Hepatocyte (in vitro differentiated cells): Measurements from ENCODE around the gene SYT7. TPM values are rescaled to one million over a fixed set of nuclear protein-coding genes. Genes with fewer than 3 reads are reported as not detected.

Experiments
- DNase-seq: peaks from one replicate; pipeline ENCODE4 v3.0.0-alpha.2; 2016; ENCODE audit warnings: low spot score
- H2AFZ ChIP-seq: fragments of 200-600 bp; sonication (generic); 2 replicates; pipeline ENCODE4 v1.6.0; 2016; ENCODE audit warnings: antibody characterized with exemption, mild to moderate bottlenecking
- H3K27ac ChIP-seq: fragments of 200-600 bp; sonication (generic); 2 replicates; pipeline ENCODE4 v1.5.1; 2016; ENCODE audit warnings: mild to moderate bottlenecking
- H3K27me3 ChIP-seq: fragments of 200-600 bp; sonication (generic); 2 replicates; pipeline ENCODE4 v1.6.1; 2016
- H3K36me3 ChIP-seq: fragments of 200-600 bp; sonication (generic); replicated peaks from 2 replicates; pipeline ENCODE4 v1.5.1; 2016; ENCODE audit warnings: low read depth; ENCODE audit not compliant: insufficient read depth
- H3K4me1 ChIP-seq: fragments of 200-600 bp; sonication (generic); 2 replicates; pipeline ENCODE4 v1.5.1; 2016; ENCODE audit warnings: mild to moderate bottlenecking, moderate library complexity; ENCODE audit not compliant: insufficient read depth
- H3K4me2 ChIP-seq: fragments of 200-600 bp; sonication (generic); 2 replicates; pipeline ENCODE4 v1.6.0; 2016
- H3K4me3 ChIP-seq: fragments of 200-600 bp; sonication (generic); 2 replicates; pipeline ENCODE4 v1.5.1; 2016; ENCODE audit warnings: mild to moderate bottlenecking
- H3K79me2 ChIP-seq: fragments of 200-600 bp; sonication (generic); 2 replicates; pipeline ENCODE4 v1.6.0; 2017; ENCODE audit warnings: mild to moderate bottlenecking
- H3K9me2 ChIP-seq: fragments of 200-600 bp; sonication (generic); replicated peaks from 2 replicates; pipeline ENCODE4 v1.6.0; 2017; ENCODE audit warnings: mild to moderate bottlenecking; ENCODE audit not compliant: insufficient read depth
- H3K9me3 ChIP-seq: fragments of 200-600 bp; sonication (generic); 2 replicates; pipeline ENCODE4 v1.5.1; 2016; ENCODE audit warnings: low read depth, mild to moderate bottlenecking
- H4K20me1 ChIP-seq: fragments of 200-600 bp; sonication (generic); 2 replicates; pipeline ENCODE4 v1.6.0; 2016; ENCODE audit warnings: mild to moderate bottlenecking; ENCODE audit not compliant: insufficient read depth, poor library complexity, severe bottlenecking
- EZH2 ChIP-seq: fragments of 200-600 bp; sonication (generic); IDR thresholded peaks from 2 replicates; pipeline ENCODE4 v1.6.1; 2016; ENCODE audit warnings: antibody characterized with exemption, mild to moderate bottlenecking, borderline replicate concordance
- EZH2phosphoT487 ChIP-seq: fragments of 200-600 bp; sonication (generic); IDR thresholded peaks from one replicate; pipeline ENCODE4 v1.6.1; 2018; ENCODE audit warnings: antibody characterized with exemption, mild to moderate bottlenecking, low read depth, moderate library complexity; ENCODE audit not compliant: unreplicated experiment, severe bottlenecking
- WGBS: methylation state at CpG from one replicate; pipeline ENCODE4 v1.1.6; 2016; ENCODE audit warnings: low lambda C conversion rate; ENCODE audit errors: missing lambda C conversion rate; 5-methylcytosine and 5-hydroxymethylcytosine counted together
- polyA plus RNA-seq: library from polyadenylated mRNA; unstranded; fragments of >200 nt; fragmentation: Nextera tagmentation; extraction: Ambion mirVana; gene quantifications from 2 replicates; pipeline ENCODE4 v1.2.1, GENCODE V29; 2016
- total RNA-seq: library from RNA; depleted of rRNA; stranded (reverse); fragments of >200 nt; gene quantifications from 2 replicates; pipeline ENCODE4 v1.2.3, GENCODE V29; 2014
- TF ChIP-seq, protein P1 (sequence below): fragments of 200-600 bp; sonication (generic); IDR thresholded peaks from 2 replicates; pipeline ENCODE4 v1.5.1; 2016; ENCODE audit warnings: antibody characterized with exemption, mild to moderate bottlenecking; ENCODE audit not compliant: poor library complexity

Gene SYT7
- total and polyA plus RNA-seq, 2 experiments from 2014 or later: 11.3 to 15.5 TPM

DNA sequence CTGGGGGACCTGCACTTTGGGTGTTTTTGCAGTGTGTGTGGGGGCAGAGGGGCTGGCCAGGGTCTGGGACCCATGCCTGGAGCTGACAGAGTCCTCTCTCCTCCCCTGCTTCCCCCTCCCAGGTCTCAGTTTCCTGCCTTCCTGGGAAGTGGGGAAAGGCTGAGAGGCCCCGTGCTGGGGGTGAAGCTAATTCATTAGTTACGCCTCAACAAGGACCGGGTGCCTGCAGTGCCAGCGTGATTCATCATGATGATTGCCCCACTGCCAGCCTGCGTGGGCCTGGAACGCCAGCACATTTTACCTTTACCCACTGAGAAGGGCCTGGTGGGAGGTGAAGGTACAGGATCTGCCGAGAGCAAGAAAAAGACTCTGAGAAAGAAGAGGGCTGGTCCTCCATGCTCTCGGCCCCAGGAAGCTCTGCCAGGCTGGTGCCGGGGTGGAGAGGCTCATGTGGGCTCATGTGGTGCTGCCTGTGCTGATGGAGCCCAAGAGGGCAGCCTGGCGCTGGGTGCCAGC is 75.2 kb downstream of the SYT7 start:
- TF ChIP-seq, protein P1, sequence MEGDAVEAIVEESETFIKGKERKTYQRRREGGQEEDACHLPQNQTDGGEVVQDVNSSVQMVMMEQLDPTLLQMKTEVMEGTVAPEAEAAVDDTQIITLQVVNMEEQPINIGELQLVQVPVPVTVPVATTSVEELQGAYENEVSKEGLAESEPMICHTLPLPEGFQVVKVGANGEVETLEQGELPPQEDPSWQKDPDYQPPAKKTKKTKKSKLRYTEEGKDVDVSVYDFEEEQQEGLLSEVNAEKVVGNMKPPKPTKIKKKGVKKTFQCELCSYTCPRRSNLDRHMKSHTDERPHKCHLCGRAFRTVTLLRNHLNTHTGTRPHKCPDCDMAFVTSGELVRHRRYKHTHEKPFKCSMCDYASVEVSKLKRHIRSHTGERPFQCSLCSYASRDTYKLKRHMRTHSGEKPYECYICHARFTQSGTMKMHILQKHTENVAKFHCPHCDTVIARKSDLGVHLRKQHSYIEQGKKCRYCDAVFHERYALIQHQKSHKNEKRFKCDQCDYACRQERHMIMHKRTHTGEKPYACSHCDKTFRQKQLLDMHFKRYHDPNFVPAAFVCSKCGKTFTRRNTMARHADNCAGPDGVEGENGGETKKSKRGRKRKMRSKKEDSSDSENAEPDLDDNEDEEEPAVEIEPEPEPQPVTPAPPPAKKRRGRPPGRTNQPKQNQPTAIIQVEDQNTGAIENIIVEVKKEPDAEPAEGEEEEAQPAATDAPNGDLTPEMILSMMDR: no peak
- no peak for TF ChIP-seq EZH2
- no peak for TF ChIP-seq EZH2phosphoT487
- no peak for DNase-seq
- H3K9me2 ChIP-seq: no peaks in the 10 kb centered on the region
- H3K79me2 ChIP-seq: no peaks in the 10 kb centered on the region
- peaks cover 19% of the 10 kb centered on the region for H3K27me3 ChIP-seq
- H4K20me1 ChIP-seq: no peaks in the 10 kb centered on the region
- WGBS: 78% methylated on average over 10 of the region's 10 CpGs
- peaks cover 16% of the 10 kb centered on the region for H3K4me1 ChIP-seq
- no peak overlapping the region for H3K4me2 ChIP-seq
- H2AFZ ChIP-seq: no peak overlapping the region
- no peaks in the 10 kb centered on the region for H3K9me3 ChIP-seq
- H3K36me3 ChIP-seq: no peaks in the 10 kb centered on the region
- H3K4me3 ChIP-seq: no peak overlapping the region
- H3K27ac ChIP-seq: no peak overlapping the region

DNA sequence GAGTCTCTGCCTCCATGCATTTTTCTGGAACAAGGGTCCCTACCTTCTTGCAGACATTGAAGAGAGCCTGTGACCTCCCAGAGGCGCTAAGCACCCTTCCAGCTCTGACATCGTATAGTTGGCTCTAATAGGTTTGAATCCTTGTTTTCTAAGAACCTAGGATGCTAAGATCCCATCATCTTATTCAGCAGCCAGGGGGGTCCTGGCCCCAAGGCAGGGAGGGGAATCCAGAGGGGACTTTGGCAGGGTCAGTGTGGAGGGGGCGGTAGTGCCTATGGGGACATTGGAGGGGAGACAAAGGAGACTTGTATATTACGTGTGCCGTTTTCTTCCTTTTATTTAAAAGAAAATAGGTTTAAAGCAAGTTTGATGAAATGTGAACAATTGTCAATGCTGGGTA is 75.8 kb downstream of the SYT7 start:
- WGBS: 86% methylated on average over 5 of the region's 5 CpGs
- H3K27me3 ChIP-seq: peaks cover 19% of the 10 kb centered on the region

DNA sequence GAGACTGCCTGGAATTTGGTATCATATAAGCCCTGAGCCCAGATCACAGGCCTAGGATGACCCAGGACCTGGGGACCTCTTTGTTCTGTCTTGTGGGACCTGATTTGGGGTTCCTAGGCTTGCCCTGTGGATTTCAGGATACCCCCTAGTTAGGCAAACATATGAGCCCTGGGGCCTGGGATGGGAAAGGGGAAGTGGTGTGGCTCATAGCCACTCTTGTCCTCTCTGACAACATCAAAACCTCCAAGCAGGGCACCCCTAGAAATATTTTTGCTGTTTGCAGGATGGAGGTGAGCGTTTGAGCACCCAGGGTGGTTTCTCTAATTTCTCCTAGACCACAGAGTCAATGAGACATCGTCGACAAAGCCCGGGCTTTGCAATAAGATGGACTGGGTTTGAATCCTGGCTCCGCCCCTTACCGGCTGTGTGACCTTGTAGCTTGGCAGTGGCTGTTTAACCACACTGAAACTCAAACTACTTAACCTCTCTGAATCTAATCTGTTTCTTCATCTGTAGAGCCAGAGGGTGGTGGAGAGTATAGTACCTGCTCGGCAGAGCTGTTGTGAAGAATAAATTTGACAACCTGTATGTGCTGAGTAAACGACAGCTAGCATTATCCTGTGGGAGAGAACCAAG is 77.6 kb downstream of the SYT7 start:
- H3K4me2 ChIP-seq: no peak overlapping the region
- H3K27me3 ChIP-seq: peaks cover 16% of the 10 kb centered on the region
- peaks cover 6% of the 10 kb centered on the region for H3K4me1 ChIP-seq
- no peak for TF ChIP-seq EZH2
- TF ChIP-seq, protein P1: no peak
- no peak for TF ChIP-seq EZH2phosphoT487
- no peak overlapping the region for H3K27ac ChIP-seq
- no peak overlapping the region for H2AFZ ChIP-seq
- no peak overlapping the region for H3K4me3 ChIP-seq
- H3K9me2 ChIP-seq: no peaks in the 10 kb centered on the region
- no peaks in the 10 kb centered on the region for H3K36me3 ChIP-seq
- 72% methylated on average over 8 of the region's 8 CpGs for WGBS
- no peaks in the 10 kb centered on the region for H4K20me1 ChIP-seq
- no peaks in the 10 kb centered on the region for H3K79me2 ChIP-seq
- no peaks in the 10 kb centered on the region for H3K9me3 ChIP-seq
- DNase-seq: no peak

More for the DNA sequence above, 75.8 kb downstream of the SYT7 start:
- Histone ChIP-seq H3K79me2 (no peaks in the 10 kb centered on the region), H3K9me2 (no peaks in the 10 kb centered on the region), H4K20me1 (no peaks in the 10 kb centered on the region), H3K4me2 (no peak overlapping the region), H3K36me3 (no peaks in the 10 kb centered on the region), H3K4me3 (no peak overlapping the region), H3K9me3 (no peaks in the 10 kb centered on the region), H2AFZ (no peak overlapping the region), H3K4me1 (peaks cover 16% of the 10 kb centered on the region), H3K27ac (no peak overlapping the region)
- no peak for DNase-seq
- TF ChIP-seq EZH2: no peak
- TF ChIP-seq, protein P1: no peak
- TF ChIP-seq EZH2phosphoT487: no peak
